ENCODE measurements around the gene CHST3. TPM values are rescaled to one million over a fixed set of nuclear protein-coding genes. Genes with fewer than 3 reads are reported as not detected.

CHST3 gene
- total and polyA plus RNA-seq, 9 of the 15 experiments (the other 6 are each of a cell fraction or from before 2014, with no cell fraction given) = 0.01 to 1.3 (median 0.15) TPM

- TF ChIP-seq PRDM10 (IDR thresholded peaks at IDR 0.05; ENCODE audit: partially characterized antibody) (peak; percentile 43), ZNF639 (CRISPR knock-in tag; conservative IDR thresholded peaks at IDR 0.05 in 1 of 2, IDR thresholded peaks at IDR 0.05 in 1 of 2) (no peak), RBFOX2 (IDR thresholded peaks at IDR 0.05; ENCODE audit: low read depth, low read length) (peak; percentile 44), NCOA1 (IDR thresholded peaks at IDR 0.05; ENCODE audit: low read depth) (no peak), MGA (IDR thresholded peaks at IDR 0.05) (0 out of 2 replicates have a peak, but pooled peaks have one; percentile 7), CEBPG (CRISPR knock-in tag; IDR thresholded peaks at IDR 0.05) (peak; percentile 84; the same call in 1 of the 2 replicates), CEBPG (tag; conservative IDR thresholded peaks at IDR 0.05 in 1 of 2, IDR thresholded peaks at IDR 0.05 in 1 of 2) (no peak), POLR2G (IDR thresholded peaks at IDR 0.05; ENCODE audit: low read depth, low read length) (peak; percentile 55), CREB1 (IDR thresholded peaks at IDR 0.05) (no peak), CREB1 (CRISPR knock-in tag; IDR thresholded peaks at IDR 0.05) (peak; percentile 20; the same call in 1 of the 2 replicates)
Measured at GRCh38 chr10:71999360-72000072, 35.3 kb downstream of the CHST3 start (continued).

Data from K562 (cell line).